Ascending aorta (tissue), 2 donors: Measurements from ENCODE around the gene GYG2. TPM values are rescaled to one million over a fixed set of nuclear protein-coding genes. Genes with fewer than 3 reads are reported as not detected.

Source experiments
- DNase-seq, 2 donors: peaks; one replicate each; pipeline ENCODE4 v3.0.0-alpha.2; 2019; ENCODE audit warnings: low spot score in 2 of 2
- H3K27ac ChIP-seq, 2 donors: fragments of 200-600 bp; sonication (generic); one replicate each; pipeline ENCODE4 v1.5.1; 2016 to 2017; ENCODE audit warnings: mild to moderate bottlenecking in 1 of 2
- H3K27me3 ChIP-seq: fragments of 200-600 bp; sonication (generic); one replicate; pipeline ENCODE4 v1.5.1; 2017
- H3K36me3 ChIP-seq, 2 donors: fragments of 200-600 bp; sonication (generic); one replicate each; pipeline ENCODE4 v1.5.1; 2016
- H3K4me1 ChIP-seq, 2 donors: fragments of 200-600 bp; sonication (generic); one replicate each; pipeline ENCODE4 v1.5.1; 2016 to 2017; ENCODE audit warnings: mild to moderate bottlenecking in 1 of 2
- H3K4me3 ChIP-seq, 2 donors: fragments of 200-600 bp; sonication (generic); one replicate each; pipeline ENCODE4 v1.5.1; 2016 to 2017; ENCODE audit warnings: mild to moderate bottlenecking in 1 of 2
- H3K9me3 ChIP-seq, 2 donors: fragments of 200-600 bp; sonication (generic); one replicate each; pipeline ENCODE4 v1.5.1; 2016
- intact Hi-C: fragments of 100-400 bp; cut with DNase I; formaldehyde crosslinking; loops from one replicate; pipeline ENCODE4 v1.15.1; 2023
- total RNA-seq: library from RNA; depleted of rRNA; stranded (reverse); fragments of >200 nt; gene quantifications from one replicate; pipeline ENCODE4 v1.1.0, GENCODE V29; 2016
- TF ChIP-seq, protein P1 (sequence below), 3 experiments: fragments of 200-600 bp in 2 of 3; fragments of 450-650 bp in 1 of 3; sonication (generic) in 2 of 3; IDR thresholded peaks; one replicate each; pipeline ENCODE4 v1.5.1; 2016 to 2019; ENCODE audit warnings: antibody characterized with exemption in 3 of 3, mild to moderate bottlenecking in 1 of 3, moderate library complexity in 1 of 3

GYG2 gene
- total RNA-seq, 1 donor from 2014 or later, result 0.64 TPM

DNA sequence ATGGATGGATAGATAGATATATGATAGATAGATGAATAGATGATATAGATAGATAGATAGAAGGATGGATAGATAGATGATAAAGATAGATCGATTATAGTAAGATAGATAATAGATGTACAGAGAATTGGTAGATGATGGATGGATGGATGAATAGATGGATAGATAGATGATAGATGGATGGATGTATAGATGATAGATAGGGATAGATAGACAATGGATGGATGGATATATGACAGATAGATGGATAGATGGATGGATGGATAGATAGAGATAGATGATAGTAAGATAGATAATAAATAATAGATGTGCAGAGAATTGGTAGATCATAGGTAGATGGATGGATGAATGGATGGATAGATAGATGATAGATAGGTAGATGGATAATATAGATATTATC, 12.2 kb downstream of the GYG2 start:
- Histone ChIP-seq H3K27ac (no peak overlapping the region), H3K27me3 (no peaks in the 10 kb centered on the region), H3K36me3 (no peaks in the 10 kb centered on the region), H3K9me3 (peaks cover 0 to 13% of the 10 kb centered on the region in 2 donors), H3K4me3 (no peak overlapping the region), H3K4me1 (no peaks in the 10 kb centered on the region)
- DNase-seq, result no peak
- TF ChIP-seq, protein P1, sequence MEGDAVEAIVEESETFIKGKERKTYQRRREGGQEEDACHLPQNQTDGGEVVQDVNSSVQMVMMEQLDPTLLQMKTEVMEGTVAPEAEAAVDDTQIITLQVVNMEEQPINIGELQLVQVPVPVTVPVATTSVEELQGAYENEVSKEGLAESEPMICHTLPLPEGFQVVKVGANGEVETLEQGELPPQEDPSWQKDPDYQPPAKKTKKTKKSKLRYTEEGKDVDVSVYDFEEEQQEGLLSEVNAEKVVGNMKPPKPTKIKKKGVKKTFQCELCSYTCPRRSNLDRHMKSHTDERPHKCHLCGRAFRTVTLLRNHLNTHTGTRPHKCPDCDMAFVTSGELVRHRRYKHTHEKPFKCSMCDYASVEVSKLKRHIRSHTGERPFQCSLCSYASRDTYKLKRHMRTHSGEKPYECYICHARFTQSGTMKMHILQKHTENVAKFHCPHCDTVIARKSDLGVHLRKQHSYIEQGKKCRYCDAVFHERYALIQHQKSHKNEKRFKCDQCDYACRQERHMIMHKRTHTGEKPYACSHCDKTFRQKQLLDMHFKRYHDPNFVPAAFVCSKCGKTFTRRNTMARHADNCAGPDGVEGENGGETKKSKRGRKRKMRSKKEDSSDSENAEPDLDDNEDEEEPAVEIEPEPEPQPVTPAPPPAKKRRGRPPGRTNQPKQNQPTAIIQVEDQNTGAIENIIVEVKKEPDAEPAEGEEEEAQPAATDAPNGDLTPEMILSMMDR (IDR thresholded peaks at IDR 0.05), result no peak
- intact Hi-C loops, result no loop called here

DNA sequence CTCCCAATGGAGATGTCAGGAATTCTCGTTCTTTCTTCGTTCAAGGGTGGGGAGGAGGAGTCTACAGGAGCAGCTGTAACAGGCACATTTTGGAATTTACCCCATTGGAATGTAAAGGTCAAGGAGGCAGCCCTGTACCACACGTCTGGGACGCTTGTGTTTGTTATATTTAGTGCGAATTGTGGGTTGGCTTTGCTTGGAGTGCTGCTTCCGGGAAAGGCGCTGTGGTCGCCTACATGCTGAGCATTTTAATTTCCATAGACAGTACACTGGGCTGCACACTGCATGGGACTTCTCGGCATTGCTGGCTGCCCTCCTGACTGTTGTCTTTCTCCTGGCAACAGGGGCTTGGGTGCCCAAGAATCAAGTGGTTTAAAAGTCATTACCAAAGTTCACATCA, 12.8 kb downstream of the GYG2 start:
- no peaks in the 10 kb centered on the region for H3K27me3 ChIP-seq
- H3K27ac ChIP-seq, result no peak overlapping the region
- H3K36me3 ChIP-seq, result no peaks in the 10 kb centered on the region
- intact Hi-C loops, result no loop called here
- DNase-seq, result no peak
- TF ChIP-seq, protein P1 (IDR thresholded peaks at IDR 0.05), result no peak
- no peaks in the 10 kb centered on the region for H3K4me1 ChIP-seq
- H3K4me3 ChIP-seq, result no peak overlapping the region
- peaks cover 0 to 13% of the 10 kb centered on the region in 2 donors for H3K9me3 ChIP-seq

DNA sequence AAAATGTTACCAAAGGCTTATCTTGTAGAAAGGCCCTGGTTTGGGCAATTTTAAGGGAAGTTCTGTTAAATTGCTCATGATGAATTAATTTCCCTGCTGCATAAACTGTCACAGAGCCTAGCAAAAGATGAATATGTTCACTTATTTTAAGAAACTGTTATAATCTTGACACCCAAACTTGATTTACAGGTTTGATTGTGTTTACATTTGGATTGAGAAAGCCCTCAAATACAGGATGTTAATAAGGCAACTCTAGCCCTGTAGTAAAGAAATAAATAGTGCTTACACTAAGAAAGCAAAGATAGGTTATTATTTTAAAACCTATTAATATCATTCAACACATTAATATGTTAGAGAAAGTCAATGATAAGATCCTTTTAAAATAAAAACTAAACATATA, 18.3 kb downstream of the GYG2 start:
- no peaks in the 10 kb centered on the region for H3K36me3 ChIP-seq
- H3K4me1 ChIP-seq, result no peaks in the 10 kb centered on the region
- H3K27ac ChIP-seq, result no peak overlapping the region
- H3K4me3 ChIP-seq, result no peak overlapping the region
- H3K9me3 ChIP-seq, result no peaks in the 10 kb centered on the region
- H3K27me3 ChIP-seq, result no peaks in the 10 kb centered on the region
- intact Hi-C loops, result no loop called here
- TF ChIP-seq, protein P1 (IDR thresholded peaks at IDR 0.05), result no peak
- DNase-seq, result no peak

DNA sequence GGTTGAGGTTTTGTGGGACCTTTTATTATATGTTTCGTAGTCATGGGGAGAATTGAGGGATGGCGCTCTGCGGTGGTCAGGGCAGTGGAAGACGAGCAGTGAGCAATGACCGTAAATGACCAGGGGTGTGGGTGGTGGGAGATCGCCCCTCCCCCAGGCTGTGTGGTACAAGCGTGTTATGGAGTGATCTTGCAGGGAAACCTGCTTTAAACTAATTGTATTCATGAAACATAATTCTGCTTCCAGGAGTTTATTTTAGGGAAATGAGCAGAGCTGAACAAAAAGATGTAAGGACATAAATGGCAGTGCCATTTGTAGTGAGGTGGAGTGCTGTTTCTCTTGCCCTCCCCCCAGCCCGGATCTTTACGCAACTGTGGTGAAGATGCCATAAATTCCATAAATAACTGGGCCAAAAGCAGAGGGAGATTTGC, 20.2 kb downstream of the GYG2 start:
- TF ChIP-seq, protein P1 (IDR thresholded peaks at IDR 0.05), result no peak
- intact Hi-C loops, result no loop called here
- Histone ChIP-seq H3K4me3 (peak overlapping the region in 1 of 2 donors; percentile 20), H3K9me3 (no peaks in the 10 kb centered on the region), H3K27me3 (no peaks in the 10 kb centered on the region), H3K27ac (no peak overlapping the region), H3K36me3 (no peaks in the 10 kb centered on the region), H3K4me1 (no peaks in the 10 kb centered on the region)
- no peak for DNase-seq

DNA sequence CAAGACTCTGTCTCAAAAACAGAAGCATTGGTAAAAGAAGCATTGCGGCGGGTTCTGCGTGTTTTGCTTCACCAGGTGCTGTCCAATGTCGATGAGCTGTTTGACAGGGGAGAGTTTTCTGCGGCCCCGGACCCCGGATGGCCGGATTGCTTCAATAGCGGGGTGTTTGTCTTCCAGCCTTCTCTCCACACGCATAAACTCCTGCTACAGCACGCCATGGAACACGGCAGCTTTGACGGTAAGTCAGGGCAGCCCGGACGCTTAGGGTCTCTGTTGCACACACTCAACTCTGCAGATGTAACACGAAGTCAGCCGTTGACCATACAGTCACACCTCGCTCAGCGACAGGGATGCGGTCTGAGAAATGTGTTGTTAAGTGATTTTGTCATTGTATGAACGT, 26.2 kb downstream of the GYG2 start:
- no peaks in the 10 kb centered on the region for H3K4me1 ChIP-seq
- TF ChIP-seq, protein P1 (IDR thresholded peaks at IDR 0.05), result no peak
- no peaks in the 10 kb centered on the region for H3K36me3 ChIP-seq
- intact Hi-C loops, result no loop called here
- no peak overlapping the region for H3K27ac ChIP-seq
- no peaks in the 10 kb centered on the region for H3K9me3 ChIP-seq
- H3K4me3 ChIP-seq, result no peak overlapping the region
- no peaks in the 10 kb centered on the region for H3K27me3 ChIP-seq
- no peak for DNase-seq

DNA sequence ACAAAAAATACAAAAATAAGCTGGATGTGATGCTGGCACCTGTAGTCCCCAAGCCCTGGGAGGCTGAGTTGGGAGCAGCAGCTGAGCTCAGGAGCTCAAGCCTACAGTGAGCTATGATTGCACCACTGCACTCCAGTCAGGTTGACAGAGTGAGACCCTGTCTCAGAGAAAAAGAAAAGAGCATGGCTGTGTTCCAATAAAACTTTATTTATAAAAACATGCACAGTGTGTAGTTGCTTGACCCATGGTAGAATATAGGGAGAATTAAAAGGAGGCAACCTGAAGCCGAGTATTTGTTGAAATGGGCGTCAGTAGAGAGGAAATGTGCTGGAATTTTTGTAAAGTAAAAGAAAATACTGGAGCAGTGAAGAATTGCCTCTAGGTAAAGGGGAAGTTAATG, 27.0 kb downstream of the GYG2 start:
- no peaks in the 10 kb centered on the region for H3K27me3 ChIP-seq
- TF ChIP-seq, protein P1 (IDR thresholded peaks at IDR 0.05), result no peak
- H3K36me3 ChIP-seq, result no peaks in the 10 kb centered on the region
- DNase-seq, result no peak
- no peak overlapping the region for H3K27ac ChIP-seq
- H3K4me3 ChIP-seq, result no peak overlapping the region
- intact Hi-C loops, result no loop called here
- H3K9me3 ChIP-seq, result no peaks in the 10 kb centered on the region
- no peaks in the 10 kb centered on the region for H3K4me1 ChIP-seq
